ENCODE data around the gene PCARE. TPM values are rescaled to one million over a fixed set of nuclear protein-coding genes. Genes with fewer than 3 reads are reported as not detected.

Gene PCARE
- polyA plus RNA-seq, 1 donor from 2014 or later, result not detected

DNA sequence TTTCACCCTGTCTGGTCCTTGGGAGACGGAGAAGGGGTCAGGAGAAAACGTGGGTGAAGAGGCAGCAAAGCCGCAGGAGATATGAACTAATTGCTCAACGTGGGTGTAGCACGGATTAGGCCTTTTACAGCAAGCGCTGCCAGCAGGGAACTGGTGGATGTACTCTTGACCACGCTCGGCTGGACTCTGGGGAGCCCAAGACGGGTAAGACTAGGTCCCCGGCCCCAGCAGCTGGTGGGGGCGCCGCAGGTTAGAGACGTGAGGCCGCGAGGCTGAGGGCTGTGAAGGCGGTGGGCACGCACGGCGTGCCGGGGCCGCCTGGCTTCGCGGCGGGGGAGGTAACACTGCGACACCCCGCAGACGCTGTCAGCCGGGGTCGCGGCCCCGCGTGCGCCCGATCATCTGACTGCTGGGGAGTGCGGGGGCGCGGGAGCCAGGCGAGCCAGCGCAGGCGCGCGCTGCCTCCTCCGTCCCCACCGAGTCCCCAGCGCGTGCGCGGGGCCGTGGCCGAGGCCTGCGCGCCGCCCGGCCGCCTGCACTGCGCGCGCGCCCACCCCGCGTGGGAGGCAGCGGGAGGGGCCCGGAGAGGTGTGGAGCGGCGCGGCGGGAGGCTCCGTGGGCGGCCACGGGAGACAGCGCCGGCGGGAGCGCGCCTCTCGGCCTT is 40.8 kb upstream of the PCARE start, which contains the start of gene CLIP4:
CLIP4 (plus strand) TSS at position 470 of the 664 bp plus-strand sequence. CDS start 5,974 bp downstream, outside the sequence.
- Histone ChIP-seq H3K4me3 (ENCODE audit: low read length) (peak within 1 kb of the TSS; percentile 76), H3K9ac (ENCODE audit: low read length) (peak within 1 kb of the TSS; percentile 80), H3K27ac (ENCODE audit: low read length) (peak within 1 kb of the TSS; percentile 87), H3K27me3 (ENCODE audit: insufficient read depth, low read depth, low read length) (no peaks in the 10 kb centered on the region), H3F3A (ENCODE audit: insufficient read depth, low read length, poor library complexity, severe bottlenecking) (no peaks in the 10 kb centered on the region), H2AFZ (ENCODE audit: low read depth, low read length) (peak within 1 kb of the TSS; percentile 51), H3K9me3 (ENCODE audit: low read length) (no peaks in the 10 kb centered on the region), H3K36me3 (ENCODE audit: insufficient read depth, low read length) (no peaks in the 10 kb centered on the region), H3K9me2 (ENCODE audit: insufficient read depth, low read length) (no peaks in the 10 kb centered on the region), H4K20me1 (ENCODE audit: insufficient read depth) (no peaks in the 10 kb centered on the region), H3K4me2 (ENCODE audit: low read length) (peak within 1 kb of the TSS; percentile 81), H3K79me2 (replicated peaks; ENCODE audit: insufficient read depth, low read length) (no peaks in the 10 kb centered on the region)
- no peak for TF ChIP-seq MXI1 (conservative IDR thresholded peaks at IDR 0.05; ENCODE audit: poor library complexity, severe bottlenecking)
- TF ChIP-seq REST (IDR thresholded peaks at IDR 0.05; ENCODE audit: borderline replicate concordance), result no peak
- TF ChIP-seq SMC3 (conservative IDR thresholded peaks at IDR 0.05; ENCODE audit: poor library complexity), result no peak
- peak; percentile 28 for TF ChIP-seq TAF1 (IDR thresholded peaks at IDR 0.05; ENCODE audit: low read depth)
- TF ChIP-seq POLR2AphosphoS5 (IDR thresholded peaks at IDR 0.05), result peak; percentile 17

GRCh38 chr2:29114586-29114945 is 40.2 kb upstream of the PCARE start:
- Histone ChIP-seq H3K9me2 (ENCODE audit: insufficient read depth, low read length) (no peaks in the 10 kb centered on the region), H3K4me2 (ENCODE audit: low read length) (no peak overlapping the region), H3K79me2 (replicated peaks; ENCODE audit: insufficient read depth, low read length) (no peaks in the 10 kb centered on the region), H3K9me3 (ENCODE audit: low read length) (no peaks in the 10 kb centered on the region), H3K36me3 (ENCODE audit: insufficient read depth, low read length) (no peaks in the 10 kb centered on the region), H3K4me3 (ENCODE audit: low read length) (peak overlapping the region; percentile 64), H3K9ac (ENCODE audit: low read length) (peak overlapping the region; percentile 80), H3F3A (ENCODE audit: insufficient read depth, low read length, poor library complexity, severe bottlenecking) (no peaks in the 10 kb centered on the region), H3K27me3 (ENCODE audit: insufficient read depth, low read depth, low read length) (no peaks in the 10 kb centered on the region), H2AFZ (ENCODE audit: low read depth, low read length) (peak overlapping the region; percentile 28), H3K27ac (ENCODE audit: low read length) (no peak overlapping the region), H4K20me1 (ENCODE audit: insufficient read depth) (no peaks in the 10 kb centered on the region)
- no peak for TF ChIP-seq TAF1 (IDR thresholded peaks at IDR 0.05; ENCODE audit: low read depth)
- no peak for TF ChIP-seq EP300 (conservative IDR thresholded peaks at IDR 0.05; ENCODE audit: poor library complexity, severe bottlenecking)
- TF ChIP-seq MXI1 (conservative IDR thresholded peaks at IDR 0.05; ENCODE audit: poor library complexity, severe bottlenecking), result no peak
- TF ChIP-seq RAD21 (conservative IDR thresholded peaks at IDR 0.05), result no peak
- TF ChIP-seq, protein P1, sequence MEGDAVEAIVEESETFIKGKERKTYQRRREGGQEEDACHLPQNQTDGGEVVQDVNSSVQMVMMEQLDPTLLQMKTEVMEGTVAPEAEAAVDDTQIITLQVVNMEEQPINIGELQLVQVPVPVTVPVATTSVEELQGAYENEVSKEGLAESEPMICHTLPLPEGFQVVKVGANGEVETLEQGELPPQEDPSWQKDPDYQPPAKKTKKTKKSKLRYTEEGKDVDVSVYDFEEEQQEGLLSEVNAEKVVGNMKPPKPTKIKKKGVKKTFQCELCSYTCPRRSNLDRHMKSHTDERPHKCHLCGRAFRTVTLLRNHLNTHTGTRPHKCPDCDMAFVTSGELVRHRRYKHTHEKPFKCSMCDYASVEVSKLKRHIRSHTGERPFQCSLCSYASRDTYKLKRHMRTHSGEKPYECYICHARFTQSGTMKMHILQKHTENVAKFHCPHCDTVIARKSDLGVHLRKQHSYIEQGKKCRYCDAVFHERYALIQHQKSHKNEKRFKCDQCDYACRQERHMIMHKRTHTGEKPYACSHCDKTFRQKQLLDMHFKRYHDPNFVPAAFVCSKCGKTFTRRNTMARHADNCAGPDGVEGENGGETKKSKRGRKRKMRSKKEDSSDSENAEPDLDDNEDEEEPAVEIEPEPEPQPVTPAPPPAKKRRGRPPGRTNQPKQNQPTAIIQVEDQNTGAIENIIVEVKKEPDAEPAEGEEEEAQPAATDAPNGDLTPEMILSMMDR (IDR thresholded peaks at IDR 0.05; ENCODE audit: poor library complexity, severe bottlenecking), result no peak
- no peak for TF ChIP-seq REST (IDR thresholded peaks at IDR 0.05; ENCODE audit: borderline replicate concordance)
- no peak for TF ChIP-seq SMC3 (conservative IDR thresholded peaks at IDR 0.05; ENCODE audit: poor library complexity)
- no peak for TF ChIP-seq POLR2AphosphoS5 (IDR thresholded peaks at IDR 0.05)
- no peak for TF ChIP-seq EZH2 (IDR thresholded peaks at IDR 0.05; ENCODE audit: borderline replicate concordance, insufficient read depth, low read length, poor library complexity, severe bottlenecking)

All from neural cell (in vitro differentiated cells).